Cortex of kidney (tissue), 1 donor: ENCODE results near the gene DUSP16.
"Not testable (repeated sequence)": the region's sequence is repeated elsewhere in the genome, so short reads cannot be mapped to it uniquely, and the experiment has no call there.

Experiments used
- DNase-seq: peaks from one replicate; lab custom pipeline; 2025; lab: John Stamatoyannopoulos, UW

The DUSP16 gene

GRCh38 chr12:12521044-12521485 is 41.6 kb downstream of the DUSP16 start:
- DNase-seq: no peak

DNA sequence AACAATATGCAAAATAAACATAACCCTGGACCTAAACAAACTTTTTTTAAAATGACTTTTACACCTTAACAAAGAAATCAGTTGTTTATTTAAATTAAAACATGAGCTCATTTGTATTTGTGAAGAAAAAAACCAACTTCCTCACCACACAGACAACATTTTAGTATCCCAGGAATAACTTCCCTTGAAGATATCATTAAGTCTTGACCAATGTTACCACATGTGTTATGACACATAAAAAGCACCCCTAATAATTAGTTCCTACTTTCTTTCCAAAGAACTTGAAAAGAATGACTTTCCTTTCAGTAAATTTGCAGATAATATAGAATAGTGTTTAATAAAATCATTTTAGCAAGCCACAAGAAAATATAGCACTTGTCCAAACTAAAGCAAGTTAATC is 42.4 kb downstream of the DUSP16 start:
- no peak for DNase-seq

DNA sequence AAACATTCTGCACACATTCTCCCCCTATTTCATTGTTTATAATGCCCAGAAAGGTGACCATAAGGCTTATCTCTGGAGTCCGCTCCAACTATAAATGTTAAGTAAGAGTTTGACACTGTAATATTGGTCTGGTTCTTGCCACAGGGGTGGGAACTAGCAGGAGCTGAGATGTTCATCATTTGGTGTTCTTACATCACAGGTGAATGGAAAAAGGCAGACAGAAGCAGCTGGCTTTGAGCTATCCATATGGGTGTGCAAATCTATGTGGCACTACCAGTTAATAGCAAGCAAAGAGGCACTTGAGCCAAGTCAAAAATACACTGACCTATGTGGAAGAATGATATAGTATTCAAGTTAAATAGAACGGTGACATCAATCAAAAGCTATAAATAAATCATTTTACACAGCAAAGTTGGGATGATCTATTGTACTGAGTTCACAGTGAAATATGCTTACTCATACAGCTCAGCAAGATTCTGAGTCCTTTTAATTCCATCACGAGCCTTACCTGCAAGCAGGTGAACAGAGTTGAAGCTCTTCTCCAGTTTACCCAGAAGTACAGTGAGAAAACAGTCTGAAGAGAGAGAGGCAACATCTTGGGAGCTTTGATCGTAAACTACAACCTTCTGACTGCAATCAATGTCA is 43.2 kb downstream of the DUSP16 start:
- DNase-seq: no peak

- no peak for DNase-seq
Observed at GRCh38 chr12:12518919-12519318, 43.7 kb downstream of the DUSP16 start.

GRCh38 chr12:12518464-12518845 is 44.2 kb downstream of the DUSP16 start:
- no peak for DNase-seq

DNA sequence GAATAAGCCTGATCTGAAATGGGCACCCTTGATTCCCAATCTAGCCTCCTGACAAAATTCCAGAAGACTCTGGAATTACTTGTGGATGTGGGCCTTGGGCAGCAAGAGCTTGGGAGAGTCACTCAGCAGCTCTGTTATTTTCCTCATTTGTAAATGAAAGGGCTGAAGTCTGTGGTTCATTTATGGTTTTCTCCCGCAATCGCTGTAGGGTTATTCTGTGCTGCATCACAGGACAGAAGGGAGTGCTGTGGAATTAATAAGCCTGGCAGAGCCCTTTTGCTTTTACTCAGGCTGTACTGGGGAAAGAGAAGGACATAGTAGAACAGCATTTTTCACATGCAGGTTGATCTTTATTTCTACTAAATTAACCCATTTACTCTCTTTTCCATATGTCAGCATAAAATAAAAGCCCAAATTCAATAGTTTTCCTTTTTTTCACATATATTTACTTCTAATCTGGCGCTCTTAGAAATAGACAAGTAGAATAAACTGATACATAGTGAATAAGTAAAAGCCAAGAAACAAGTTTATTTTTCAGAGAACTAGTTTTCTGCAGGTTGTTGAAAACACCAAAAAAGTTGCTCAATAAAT is 49.2 kb downstream of the DUSP16 start:
- DNase-seq: no peak

- DNase-seq: no peak
Observed at GRCh38 chr12:12511895-12512711, 50.6 kb downstream of the DUSP16 start.

GRCh38 chr12:12511021-12511783 is 51.5 kb downstream of the DUSP16 start:
- no peak for DNase-seq

DNA sequence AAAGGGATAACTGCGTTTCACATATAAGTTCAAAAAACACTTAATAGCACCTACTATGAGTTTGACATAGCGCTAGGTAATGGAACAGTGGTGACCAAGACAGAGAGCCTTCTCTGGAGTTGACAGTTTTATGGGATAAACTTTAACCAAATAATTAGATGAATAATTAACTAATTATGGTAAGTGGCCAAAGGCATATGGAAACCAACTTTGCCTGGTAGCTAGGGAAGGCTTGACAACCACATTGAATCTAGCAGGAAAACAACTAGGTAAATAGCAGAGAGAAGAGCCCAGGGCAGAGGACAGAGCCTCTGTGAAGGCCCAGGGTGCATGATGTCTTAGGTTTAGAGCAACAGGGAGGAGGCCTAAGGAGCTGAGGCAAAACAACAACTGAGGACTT is 52.1 kb downstream of the DUSP16 start:
- no peak for DNase-seq

GRCh38 chr12:12510141-12510540 is 52.5 kb downstream of the DUSP16 start:
- no peak for DNase-seq

DNA sequence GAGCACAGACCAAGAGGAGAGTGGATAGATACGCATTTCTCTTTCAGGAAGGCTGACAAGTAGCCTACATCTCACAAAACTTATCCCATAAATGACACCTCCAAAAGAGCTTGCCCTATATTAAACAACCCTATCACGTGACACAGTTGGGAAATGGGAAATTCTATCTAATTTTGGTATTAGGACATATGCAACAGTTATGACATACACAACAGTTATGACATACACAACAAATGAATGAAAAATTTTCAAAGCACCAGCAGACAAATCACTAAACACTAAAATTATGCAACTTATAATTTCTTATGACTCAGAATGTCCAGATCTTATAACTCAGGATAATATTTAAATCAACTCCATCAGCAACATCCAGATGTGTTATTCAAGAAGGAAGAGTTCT is 54.1 kb downstream of the DUSP16 start:
- no peak for DNase-seq

DNA sequence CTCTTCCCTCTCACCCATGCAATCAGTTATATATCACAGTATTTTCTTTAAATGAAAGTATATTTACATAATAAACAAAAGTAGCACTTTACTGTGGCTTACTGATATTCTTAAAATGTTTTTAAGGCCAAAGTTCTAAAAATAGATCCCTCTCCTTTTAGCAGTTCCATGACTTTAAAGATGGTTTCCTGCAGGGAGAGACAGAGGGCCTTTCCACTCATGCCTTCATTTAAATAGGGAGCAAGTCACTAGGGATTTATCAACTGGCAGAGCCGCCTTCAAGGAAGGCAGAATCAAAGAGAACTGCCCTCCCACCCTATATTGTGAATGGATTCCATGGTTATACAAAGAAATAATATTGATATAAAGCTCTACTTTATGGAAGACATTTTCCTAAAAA is 55.5 kb downstream of the DUSP16 start:
- no peak for DNase-seq

GRCh38 chr12:12506496-12506890 is 56.2 kb downstream of the DUSP16 start:
- no peak for DNase-seq

DNA sequence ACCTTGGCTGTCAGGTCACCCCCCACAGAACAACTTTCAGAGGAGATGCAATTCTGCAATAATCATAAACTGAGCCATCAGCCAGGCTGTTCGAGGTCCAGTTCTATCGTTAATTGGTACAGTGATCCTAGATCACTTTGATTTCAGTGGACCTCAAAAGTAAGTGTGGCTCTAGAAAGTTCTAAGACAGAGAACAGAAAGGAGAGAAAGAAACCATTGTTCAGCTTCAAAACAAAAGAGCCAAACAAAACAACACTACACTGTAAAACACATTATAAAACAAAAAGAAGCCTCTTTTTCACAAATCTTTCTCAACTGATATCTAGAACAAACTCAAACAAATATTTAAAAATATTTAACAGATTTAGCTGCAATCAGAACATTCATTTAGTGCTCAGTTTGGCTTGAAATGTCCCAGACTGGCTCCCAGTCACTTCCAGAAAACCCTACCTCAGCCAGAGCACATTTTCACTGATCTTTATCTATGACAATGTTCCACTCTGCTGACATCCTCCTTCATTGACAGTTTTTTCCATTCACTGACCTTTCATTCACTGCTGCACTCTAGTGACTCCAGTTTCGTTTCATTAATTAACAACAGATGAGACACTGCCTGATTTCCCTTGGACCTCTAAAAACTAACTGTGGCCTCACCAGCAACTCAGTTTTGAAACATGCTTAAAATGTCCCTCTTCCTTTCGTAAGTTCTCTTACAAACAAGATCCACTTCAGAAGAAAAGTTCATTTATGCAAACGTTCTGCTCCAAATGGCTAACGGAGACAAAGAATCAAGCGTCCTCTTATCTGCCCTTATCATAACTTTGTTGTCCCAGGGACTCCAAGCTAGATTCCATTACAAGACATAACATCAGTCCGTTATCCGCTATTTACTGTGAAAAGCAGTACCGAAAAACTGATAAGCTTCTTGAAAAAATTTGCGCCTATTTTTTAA is 56.8 kb downstream of the DUSP16 start:
- no peak for DNase-seq

GRCh38 chr12:12503384-12504078 is 59.1 kb downstream of the DUSP16 start:
- no peak for DNase-seq

- no peak for DNase-seq
Observed at GRCh38 chr12:12502815-12503151, 59.9 kb downstream of the DUSP16 start.

GRCh38 chr12:12502130-12502814 is 60.4 kb downstream of the DUSP16 start:
- DNase-seq: not testable (repeated sequence)

- DNase-seq: no peak
Observed at GRCh38 chr12:12501121-12501520, 61.5 kb downstream of the DUSP16 start.

DNA sequence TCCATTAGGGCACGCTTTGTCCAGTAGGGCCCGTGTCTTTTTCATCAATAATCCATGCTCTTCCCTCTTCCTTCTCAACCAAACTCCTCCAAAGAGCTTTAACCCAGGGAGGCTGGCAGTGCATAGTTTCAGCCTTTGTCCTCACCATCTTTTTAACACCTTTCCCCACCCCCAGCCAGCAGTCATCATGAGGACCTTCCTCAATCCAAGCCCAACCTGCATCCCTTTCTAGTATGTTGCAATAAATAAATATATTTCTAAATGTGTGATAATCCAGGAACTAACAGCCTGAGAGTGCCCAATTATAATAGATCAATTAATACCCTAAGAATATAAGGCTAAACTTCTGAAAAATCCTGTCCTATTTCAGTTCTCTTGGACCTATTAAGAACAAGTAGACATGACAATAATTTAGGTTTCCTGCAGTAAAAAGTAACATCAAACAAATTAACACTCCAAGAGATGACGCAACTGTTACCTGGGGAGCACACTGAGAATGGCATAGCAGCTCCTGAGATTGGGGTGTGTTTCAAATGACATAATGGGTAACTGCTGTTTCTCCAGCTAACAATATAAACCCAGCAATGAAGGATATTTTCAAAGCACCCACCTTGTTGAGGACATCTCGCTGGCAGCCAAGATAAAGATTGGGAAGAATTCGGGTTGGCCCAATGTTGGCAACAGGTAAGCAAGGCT is 62.6 kb downstream of the DUSP16 start:
- no peak for DNase-seq

DNA sequence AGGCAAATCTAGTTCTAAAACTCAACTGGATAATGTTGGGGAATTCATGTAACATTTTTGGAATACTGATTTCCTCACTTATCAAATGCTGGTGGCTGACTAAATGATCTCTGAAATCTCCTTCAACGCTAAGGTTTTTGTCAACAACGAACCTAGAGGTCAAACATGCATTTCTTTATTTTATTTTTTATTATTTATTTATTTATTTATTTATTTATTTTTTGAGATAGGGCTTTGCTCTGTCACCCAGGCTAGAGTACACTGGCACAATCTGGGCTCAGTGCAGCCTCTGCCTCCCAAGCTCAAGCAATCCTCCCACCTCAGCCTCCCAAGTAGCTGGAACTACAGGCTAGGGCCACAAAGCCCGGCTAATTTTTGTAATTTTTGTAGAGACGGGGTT is 64.5 kb downstream of the DUSP16 start:
- no peak for DNase-seq
